Fibroblast of lung (primary cell): ENCODE results near the gene HOXA7. TPM values are rescaled to one million over a fixed set of nuclear protein-coding genes. Genes with fewer than 3 reads are reported as not detected.

Experiments used
- DNase-seq, 2 donors: peaks; one replicate each; pipeline versions ENCODE4 v3.0.0 to v3.0.0-alpha.2; 2010; ENCODE audit warnings: low read depth in 2 of 2
- H2AFZ ChIP-seq: 2 replicates; pipeline ENCODE4 v1.5.1; 2012; ENCODE audit warnings: low read length, control low read depth, inconsistent platforms
- H3K27ac ChIP-seq: 2 replicates; pipeline ENCODE4 v1.5.1; 2011; ENCODE audit warnings: low read length, control low read depth; ENCODE audit not compliant: insufficient read depth
- H3K27me3 ChIP-seq: 2 replicates; pipeline ENCODE4 v1.5.1; 2011; ENCODE audit warnings: mild to moderate bottlenecking, low read length; ENCODE audit not compliant: control insufficient read depth, insufficient read depth
- H3K36me3 ChIP-seq: 2 replicates; pipeline ENCODE4 v1.5.1; 2011; ENCODE audit warnings: low read length; ENCODE audit not compliant: control insufficient read depth, insufficient read depth
- H3K4me1 ChIP-seq: 2 replicates; pipeline ENCODE4 v1.5.1; 2011; ENCODE audit warnings: low read length; ENCODE audit not compliant: control insufficient read depth, insufficient read depth; ENCODE audit errors: extremely low read depth
- H3K4me2 ChIP-seq: 2 replicates; pipeline ENCODE4 v1.5.1; 2011; ENCODE audit warnings: low read length, control low read depth; ENCODE audit not compliant: insufficient read depth; ENCODE audit errors: extremely low read depth
- H3K4me3 ChIP-seq, 4 experiments: fragments of 200-600 bp in 1 of 4; sonication (generic) in 1 of 4; replicated peaks in 1 of 4; 2 replicates each; pipeline ENCODE4 v1.5.1; 2011 to 2016; ENCODE audit warnings: low read length in 4 of 4, low read depth in 3 of 4, mild to moderate bottlenecking in 3 of 4, control low read depth in 2 of 4, inconsistent platforms in 1 of 4, mixed read lengths in 1 of 4; ENCODE audit not compliant: insufficient read depth in 1 of 4; ENCODE audit errors: control extremely low read depth in 1 of 4
- H3K79me2 ChIP-seq: 2 replicates; pipeline ENCODE4 v1.5.1; 2012; ENCODE audit warnings: mild to moderate bottlenecking, low read length, inconsistent platforms; ENCODE audit not compliant: control insufficient read depth, insufficient read depth
- H3K9ac ChIP-seq: 2 replicates; pipeline ENCODE4 v1.5.1; 2011; ENCODE audit warnings: mild to moderate bottlenecking, low read length, control low read depth; ENCODE audit not compliant: insufficient read depth
- H3K9me3 ChIP-seq: 2 replicates; pipeline ENCODE4 v1.5.1; 2012; ENCODE audit warnings: low read depth, low read length; ENCODE audit not compliant: control insufficient read depth, insufficient read depth
- H4K20me1 ChIP-seq: 2 replicates; pipeline ENCODE4 v1.5.1; 2011; ENCODE audit warnings: low read length; ENCODE audit not compliant: control insufficient read depth, insufficient read depth; ENCODE audit errors: extremely low read depth
- EZH2 ChIP-seq: IDR thresholded peaks from 2 replicates; pipeline ENCODE4 v1.5.1; 2012; ENCODE audit warnings: low read length, control low read depth, mild to moderate bottlenecking; ENCODE audit errors: missing control alignments
- polyA plus RNA-seq, 2 donors: library from polyadenylated mRNA; depleted of rRNA in 1 of 2; stranded (reverse) in 1 of 2; unstranded in 1 of 2; fragments of >200 nt; gene quantifications; 2 replicates each; pipeline ENCODE4 v1.2.1, GENCODE V29; 2011 to 2012; ENCODE audit warnings: missing spikeins in 1 of 2
- total RNA-seq: library from RNA; depleted of rRNA; stranded (reverse); fragments of >200 nt; gene quantifications from 2 replicates; pipeline ENCODE4 v1.2.1, GENCODE V29; 2014
- TF ChIP-seq, protein P1 (sequence below), 2 donors: IDR thresholded peaks in 1 of 2; conservative IDR thresholded peaks in 1 of 2; 1 replicate in 1 of 2; 2 replicates in 1 of 2; pipeline ENCODE4 v1.5.1; 2011 to 2012; ENCODE audit warnings: low read length in 2 of 2, control low read depth in 1 of 2, inconsistent platforms in 1 of 2, low read depth in 1 of 2, mild to moderate bottlenecking in 1 of 2

Gene HOXA7
- total and polyA plus RNA-seq, 2 donors (not counting 1 experiment from before 2014, with no cell fraction given) = 1.2 to 5.3 TPM

DNA sequence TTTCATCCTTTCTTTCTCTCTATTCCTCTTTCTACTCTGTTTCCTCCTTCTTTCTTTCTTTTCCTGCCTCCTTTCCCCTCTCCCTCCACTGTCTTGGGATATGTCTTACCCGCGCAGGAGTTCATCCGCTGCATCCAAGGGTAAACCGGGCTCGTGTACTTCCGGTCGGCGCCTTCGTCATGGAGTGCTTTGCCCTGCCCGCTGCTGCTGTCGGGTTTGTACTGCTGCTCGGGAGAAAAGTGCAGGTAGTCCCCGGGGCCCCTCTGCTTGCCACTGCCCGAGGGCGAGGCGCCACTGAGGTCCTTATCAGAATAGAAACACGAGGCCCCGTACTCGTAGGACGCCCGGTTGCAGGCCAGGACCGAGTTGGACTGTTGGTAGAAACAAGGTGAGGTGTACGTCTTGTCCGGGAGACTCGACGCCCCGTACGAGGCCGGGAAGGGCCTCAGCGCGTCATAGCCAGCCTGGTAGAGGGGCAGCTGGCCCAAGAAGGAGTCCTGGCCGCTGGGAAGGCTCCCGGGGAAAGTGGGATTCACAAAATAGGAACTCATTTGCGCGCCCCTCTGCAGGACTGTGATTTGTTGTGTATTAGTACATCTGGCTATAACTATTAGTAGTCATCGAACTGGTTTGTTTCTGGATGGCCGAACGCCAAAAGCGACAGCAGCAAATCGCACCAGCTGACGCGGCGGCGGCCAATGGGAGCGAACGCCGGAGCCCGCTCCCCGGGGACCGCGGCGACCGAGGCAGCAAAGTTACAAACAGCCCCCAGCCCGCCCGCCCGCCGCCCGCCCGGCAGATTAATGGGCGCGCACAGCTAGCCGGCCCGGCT is 9.1 kb downstream of the HOXA7 start, which contains the start of gene HOXA6:
TSS of gene HOXA6 (minus strand) at position 576 of the 832 bp plus-strand sequence. CDS start at position 551, 25 bp downstream.
- Histone ChIP-seq H3K27me3 (no peaks in the 10 kb centered on the region), H4K20me1 (no peaks in the 10 kb centered on the region), H2AFZ (peak within 1 kb of the TSS; percentile 58), H3K9me3 (no peaks in the 10 kb centered on the region), H3K9ac (peak within 1 kb of the TSS; percentile 72), H3K4me1 (peaks cover 22% of the 10 kb centered on the region), H3K36me3 (no peaks in the 10 kb centered on the region), H3K4me2 (peak within 1 kb of the TSS; percentile 99), H3K27ac (peak within 1 kb of the TSS; percentile 98), H3K79me2 (peaks cover 86% of the 10 kb centered on the region), H3K4me3 (peak within 1 kb of the TSS; percentile 34 to 61 (median 48))
- TF ChIP-seq, protein P1, sequence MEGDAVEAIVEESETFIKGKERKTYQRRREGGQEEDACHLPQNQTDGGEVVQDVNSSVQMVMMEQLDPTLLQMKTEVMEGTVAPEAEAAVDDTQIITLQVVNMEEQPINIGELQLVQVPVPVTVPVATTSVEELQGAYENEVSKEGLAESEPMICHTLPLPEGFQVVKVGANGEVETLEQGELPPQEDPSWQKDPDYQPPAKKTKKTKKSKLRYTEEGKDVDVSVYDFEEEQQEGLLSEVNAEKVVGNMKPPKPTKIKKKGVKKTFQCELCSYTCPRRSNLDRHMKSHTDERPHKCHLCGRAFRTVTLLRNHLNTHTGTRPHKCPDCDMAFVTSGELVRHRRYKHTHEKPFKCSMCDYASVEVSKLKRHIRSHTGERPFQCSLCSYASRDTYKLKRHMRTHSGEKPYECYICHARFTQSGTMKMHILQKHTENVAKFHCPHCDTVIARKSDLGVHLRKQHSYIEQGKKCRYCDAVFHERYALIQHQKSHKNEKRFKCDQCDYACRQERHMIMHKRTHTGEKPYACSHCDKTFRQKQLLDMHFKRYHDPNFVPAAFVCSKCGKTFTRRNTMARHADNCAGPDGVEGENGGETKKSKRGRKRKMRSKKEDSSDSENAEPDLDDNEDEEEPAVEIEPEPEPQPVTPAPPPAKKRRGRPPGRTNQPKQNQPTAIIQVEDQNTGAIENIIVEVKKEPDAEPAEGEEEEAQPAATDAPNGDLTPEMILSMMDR (conservative IDR thresholded peaks at IDR 0.05 in 1 of 2, IDR thresholded peaks at IDR 0.05 in 1 of 2; ENCODE audit: low read depth in 1 of 2, low read length in 2 of 2) = no peak
- no peak for TF ChIP-seq EZH2
- peak in 1 of 2 donors; percentile 66 for DNase-seq

DNA sequence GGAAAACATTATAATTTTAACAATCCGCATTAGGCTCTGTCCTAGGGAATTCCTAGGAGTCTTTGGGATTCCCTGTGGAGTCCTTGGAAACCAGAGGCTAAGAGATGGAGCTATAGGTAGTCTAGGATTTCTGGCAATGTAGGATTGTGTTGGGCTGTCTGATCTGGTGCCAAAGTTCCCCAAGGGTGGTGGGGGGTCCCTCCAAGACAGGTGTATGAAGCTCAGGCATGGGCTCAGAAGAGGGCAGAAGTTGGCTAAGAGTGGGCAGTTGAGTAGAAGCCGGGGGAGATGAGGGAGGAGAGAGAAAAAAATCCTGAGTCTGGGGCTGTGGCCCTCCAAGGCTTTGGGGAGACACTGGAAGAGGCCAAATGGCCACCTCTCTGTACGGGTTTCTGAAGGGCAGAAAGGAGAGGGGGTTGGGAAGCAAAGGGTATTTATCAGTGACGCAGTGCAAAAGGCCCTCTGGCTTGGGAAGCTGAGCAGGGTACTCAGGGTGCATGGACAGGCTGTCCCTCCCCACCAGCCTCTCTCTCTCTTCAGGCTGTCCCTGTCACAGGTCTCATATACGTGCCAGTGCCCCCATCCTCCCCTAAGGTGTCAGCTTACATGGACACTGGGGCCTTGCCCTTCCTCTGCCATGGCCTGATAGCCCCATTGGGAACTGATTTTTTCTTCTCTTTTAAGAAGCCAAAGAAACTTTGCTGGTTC is 9.8 kb downstream of the HOXA7 start:
- H3K9me3 ChIP-seq = no peaks in the 10 kb centered on the region

More for the DNA sequence above, 9.8 kb downstream of the HOXA7 start:
- TF ChIP-seq, protein P1 (conservative IDR thresholded peaks at IDR 0.05 in 1 of 2, IDR thresholded peaks at IDR 0.05 in 1 of 2; ENCODE audit: low read depth in 1 of 2, low read length in 2 of 2) = no peak
- no peak for TF ChIP-seq EZH2
- no peak overlapping the region for H3K9ac ChIP-seq
- no peaks in the 10 kb centered on the region for H4K20me1 ChIP-seq
- H3K4me2 ChIP-seq = peak overlapping the region; percentile 99
- no peaks in the 10 kb centered on the region for H3K27me3 ChIP-seq
- peak overlapping the region; percentile 98 for H3K27ac ChIP-seq
- peak overlapping the region; percentile 30 to 61 (median 43) for H3K4me3 ChIP-seq
- DNase-seq = no peak
- H3K4me1 ChIP-seq = peaks cover 22% of the 10 kb centered on the region
- H2AFZ ChIP-seq = no peak overlapping the region
- H3K79me2 ChIP-seq = peaks cover 90% of the 10 kb centered on the region
- H3K36me3 ChIP-seq = peaks cover 2% of the 10 kb centered on the region
